ES-I3 (cell line): Measurements from ENCODE around the gene ZNF787.
A peak's percentile ranks its signal among the peaks of the same experiment; 100 is the strongest.

Experiments
- H3K36me3 ChIP-seq: 2 replicates; pipeline ENCODE4 v1.6.1; 2013; ENCODE audit warnings: mild to moderate bottlenecking, low read length, control low read depth, moderate library complexity; ENCODE audit not compliant: insufficient read depth
- H3K4me1 ChIP-seq: 2 replicates; pipeline ENCODE4 v1.6.1; 2013; ENCODE audit warnings: mild to moderate bottlenecking, control low read depth, low read length; ENCODE audit not compliant: insufficient read depth
- H3K9ac ChIP-seq: 2 replicates; pipeline ENCODE4 v1.6.1; 2013; ENCODE audit warnings: low read depth, mild to moderate bottlenecking, low read length, moderate library complexity
- H3K9me3 ChIP-seq: 2 replicates; pipeline ENCODE4 v1.6.1; 2013; ENCODE audit warnings: mild to moderate bottlenecking, low read length, moderate library complexity; ENCODE audit not compliant: control insufficient read depth, insufficient read depth

ZNF787 gene

GRCh38 chr19:56120371-56121179 is 520 bp downstream of the ZNF787 start:
- H3K4me1 ChIP-seq = 0 out of 2 replicates have a peak, but pooled peaks cover 2% of the 10 kb centered on the region
- no peaks in the 10 kb centered on the region for H3K36me3 ChIP-seq
- H3K9ac ChIP-seq = peak overlapping the region; percentile 80
- H3K9me3 ChIP-seq = no peaks in the 10 kb centered on the region

GRCh38 chr19:56120002-56120370 is 1.1 kb downstream of the ZNF787 start:
- H3K9ac ChIP-seq = peak overlapping the region; percentile 80
- no peaks in the 10 kb centered on the region for H3K9me3 ChIP-seq
- H3K4me1 ChIP-seq = 0 out of 2 replicates have a peak, but pooled peaks cover 2% of the 10 kb centered on the region
- H3K36me3 ChIP-seq = no peaks in the 10 kb centered on the region

- Histone ChIP-seq H3K9me3 (no peaks in the 10 kb centered on the region), H3K9ac (peak overlapping the region; percentile 80), H3K36me3 (no peaks in the 10 kb centered on the region), H3K4me1 (peaks cover 2% of the 10 kb centered on the region; the same call in 1 of the 2 replicates)
Observed at GRCh38 chr19:56119582-56119978, 1.5 kb downstream of the ZNF787 start.

- Histone ChIP-seq H3K9ac (0 out of 2 replicates have a peak overlapping the region, but pooled peaks have one; percentile 2), H3K4me1 (peaks cover 2% of the 10 kb centered on the region; the same call in 1 of the 2 replicates), H3K9me3 (no peaks in the 10 kb centered on the region), H3K36me3 (no peaks in the 10 kb centered on the region)
Observed at GRCh38 chr19:56118666-56119581, 2.2 kb downstream of the ZNF787 start.

DNA sequence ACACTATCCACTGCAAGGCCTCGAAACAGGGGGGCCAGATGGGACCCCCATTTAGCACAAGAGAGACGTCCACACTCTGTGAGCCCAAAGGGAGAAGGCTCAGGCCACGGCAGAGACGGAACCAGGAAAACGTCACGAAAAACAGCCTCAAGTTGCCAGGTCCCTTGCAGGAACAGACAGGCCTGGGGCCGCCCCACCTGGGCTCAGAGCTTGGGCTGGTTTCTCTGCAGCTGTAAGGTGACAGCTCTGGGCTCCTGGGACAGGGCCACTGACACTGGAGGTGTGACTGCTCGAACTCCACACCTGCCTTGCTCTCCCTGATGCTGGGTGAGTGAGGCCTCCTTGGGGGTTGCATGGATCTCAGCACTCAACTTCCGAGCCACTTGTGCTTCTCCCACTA is 3.2 kb downstream of the ZNF787 start:
- Histone ChIP-seq H3K36me3 (no peaks in the 10 kb centered on the region), H3K4me1 (peaks cover 9% of the 10 kb centered on the region), H3K9ac (no peak overlapping the region), H3K9me3 (no peaks in the 10 kb centered on the region)

GRCh38 chr19:56117376-56117884 is 3.7 kb downstream of the ZNF787 start:
- peaks cover 12% of the 10 kb centered on the region for H3K4me1 ChIP-seq
- H3K9me3 ChIP-seq = no peaks in the 10 kb centered on the region
- H3K36me3 ChIP-seq = no peaks in the 10 kb centered on the region
- no peak overlapping the region for H3K9ac ChIP-seq

DNA sequence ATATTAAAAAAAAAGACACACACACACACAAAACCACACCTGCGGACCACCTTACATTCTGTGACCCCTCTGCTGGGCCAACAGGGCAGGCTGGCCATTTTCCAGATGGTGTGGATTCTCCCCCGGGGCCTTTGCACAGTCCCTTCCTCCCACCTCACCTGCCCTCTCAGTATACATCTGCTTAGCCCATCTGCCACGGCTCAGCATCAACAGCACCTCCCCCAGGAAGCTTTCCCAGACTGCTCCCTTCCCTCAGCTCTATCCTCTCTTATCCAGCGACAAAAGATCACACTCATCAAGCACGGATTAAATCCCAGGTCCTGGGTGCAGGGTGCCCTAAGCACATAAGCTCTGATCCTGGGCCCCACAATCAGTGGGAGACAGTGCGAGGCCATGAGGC is 4.5 kb downstream of the ZNF787 start:
- peaks cover 20% of the 10 kb centered on the region for H3K4me1 ChIP-seq
- H3K9ac ChIP-seq = no peak overlapping the region
- no peaks in the 10 kb centered on the region for H3K9me3 ChIP-seq
- H3K36me3 ChIP-seq = no peaks in the 10 kb centered on the region

DNA sequence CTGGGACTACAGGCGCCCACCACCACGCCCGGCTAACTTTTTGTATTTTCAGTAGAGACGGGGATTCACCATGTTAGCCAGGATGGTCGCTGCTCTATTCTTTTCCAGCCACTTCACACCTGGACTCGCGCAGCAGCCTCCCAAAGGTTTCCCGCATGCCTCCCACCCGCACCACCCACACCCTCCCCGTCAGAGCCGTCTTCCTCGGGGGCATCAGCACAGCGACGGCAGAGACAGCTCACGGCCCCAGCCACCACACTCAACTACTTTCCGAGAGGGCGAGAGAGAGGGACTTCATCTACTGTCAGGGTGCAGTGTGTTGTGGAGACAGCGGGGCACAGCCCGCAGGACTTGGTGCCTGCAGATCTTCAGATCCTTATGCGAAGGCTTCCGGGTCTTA is 5.6 kb downstream of the ZNF787 start:
- Histone ChIP-seq H3K9me3 (no peaks in the 10 kb centered on the region), H3K36me3 (no peaks in the 10 kb centered on the region), H3K4me1 (peaks cover 31% of the 10 kb centered on the region), H3K9ac (no peak overlapping the region)

- peaks cover 34% of the 10 kb centered on the region for H3K4me1 ChIP-seq
- H3K9ac ChIP-seq = no peak overlapping the region
- H3K36me3 ChIP-seq = no peaks in the 10 kb centered on the region
- no peaks in the 10 kb centered on the region for H3K9me3 ChIP-seq
Observed at GRCh38 chr19:56114778-56115110, 6.4 kb downstream of the ZNF787 start.

- H3K36me3 ChIP-seq = no peaks in the 10 kb centered on the region
- H3K4me1 ChIP-seq = peaks cover 34% of the 10 kb centered on the region
- no peaks in the 10 kb centered on the region for H3K9me3 ChIP-seq
- H3K9ac ChIP-seq = no peak overlapping the region
Observed at GRCh38 chr19:56114051-56114777, 6.9 kb downstream of the ZNF787 start.

DNA sequence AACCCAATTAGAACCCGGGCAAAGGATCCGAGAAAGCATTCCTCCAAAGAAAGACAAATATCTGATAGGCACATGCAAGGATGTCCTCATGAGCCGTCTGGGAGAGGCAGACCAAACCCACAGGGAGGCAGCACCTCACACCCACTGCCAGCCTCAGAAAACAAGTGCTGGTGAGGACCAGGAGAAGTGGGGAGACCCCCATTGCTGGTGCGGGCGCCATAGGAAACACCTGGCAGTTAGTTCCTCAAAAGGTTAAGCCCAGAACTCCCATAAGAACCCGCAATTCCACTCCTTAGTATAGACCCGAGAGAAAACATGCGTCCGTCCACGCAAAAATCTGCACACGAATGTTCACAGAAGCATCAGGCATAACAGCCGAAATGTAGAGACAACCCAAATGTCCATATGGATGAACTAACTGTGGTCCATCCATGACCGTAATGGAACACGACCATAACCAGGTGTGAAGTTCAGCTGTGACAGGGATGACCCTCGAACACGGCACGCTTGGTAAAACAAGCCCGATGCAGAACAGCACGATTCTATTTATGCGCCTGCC is 7.9 kb downstream of the ZNF787 start:
- H3K36me3 ChIP-seq = no peaks in the 10 kb centered on the region
- H3K9ac ChIP-seq = no peak overlapping the region
- H3K4me1 ChIP-seq = peaks cover 43% of the 10 kb centered on the region
- H3K9me3 ChIP-seq = no peaks in the 10 kb centered on the region

DNA sequence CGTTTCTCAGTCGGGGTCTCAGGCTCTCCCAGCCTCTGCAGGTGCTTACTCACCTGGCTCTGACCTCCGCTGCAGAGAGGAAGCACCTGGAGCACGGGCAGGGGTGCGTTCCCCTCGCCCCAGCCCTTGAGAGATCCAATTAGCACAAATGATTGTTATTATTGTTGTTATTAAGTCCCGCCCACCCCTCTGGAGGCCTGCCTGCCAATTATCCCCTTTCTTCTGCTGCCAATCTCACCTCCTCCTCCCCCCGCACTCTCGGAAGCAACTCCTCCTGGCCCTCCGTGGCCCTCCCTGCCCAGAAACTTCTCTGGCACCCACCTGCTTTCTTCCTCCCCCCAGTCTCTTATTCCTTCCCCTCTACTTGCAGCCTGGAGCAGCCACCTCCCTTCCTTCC is 8.8 kb downstream of the ZNF787 start:
- Histone ChIP-seq H3K36me3 (no peaks in the 10 kb centered on the region), H3K4me1 (peaks cover 43% of the 10 kb centered on the region), H3K9ac (peak overlapping the region; percentile 15; the same call in 1 of the 2 replicates)

DNA sequence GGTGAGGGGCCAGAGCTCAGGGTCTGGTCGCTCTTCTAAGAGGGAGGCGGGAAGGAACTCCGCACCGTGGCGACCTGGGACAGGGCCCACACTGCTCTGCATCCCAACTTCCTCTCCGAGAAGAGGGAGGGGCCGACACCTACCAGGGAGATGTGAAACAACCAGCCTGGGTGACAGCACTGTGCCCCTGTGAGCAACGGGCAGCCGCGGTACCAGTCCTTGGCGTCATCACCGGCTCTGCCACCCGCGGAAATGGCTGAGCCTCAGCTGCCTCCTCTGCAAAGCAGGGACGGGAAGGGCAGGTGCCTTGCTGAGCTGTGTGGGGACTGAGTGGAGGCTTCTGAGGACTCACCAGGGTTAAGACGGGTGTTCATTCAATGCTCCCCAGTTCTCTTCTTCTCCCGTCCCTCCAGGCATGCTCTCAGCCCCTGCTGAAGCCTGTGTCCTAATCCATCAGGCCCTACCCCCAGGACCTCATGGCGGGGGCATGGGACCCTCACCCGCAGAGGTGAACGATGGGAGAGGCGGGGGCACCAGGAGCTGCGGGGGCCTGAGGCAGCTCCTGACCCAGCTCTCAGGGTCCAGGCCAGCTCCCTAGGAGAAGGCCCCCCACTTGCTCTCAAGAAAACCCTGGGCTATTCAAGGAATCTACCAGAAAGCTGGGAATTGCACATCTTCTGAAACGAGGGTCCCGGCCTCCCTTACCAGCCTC is 9.3 kb downstream of the ZNF787 start:
- peaks cover 43% of the 10 kb centered on the region for H3K4me1 ChIP-seq
- H3K9ac ChIP-seq = peak overlapping the region; percentile 15; the same call in 1 of the 2 replicates
- H3K36me3 ChIP-seq = no peaks in the 10 kb centered on the region
- no peaks in the 10 kb centered on the region for H3K9me3 ChIP-seq

More for the DNA sequence above, 8.8 kb downstream of the ZNF787 start:
- H3K9me3 ChIP-seq = no peaks in the 10 kb centered on the region
